Gastroesophageal sphincter (tissue), 3 donors: ENCODE data around the gene INCENP.
"Not testable (repeated sequence)": the region's sequence is repeated elsewhere in the genome, so short reads cannot be mapped to it uniquely, and the experiment has no call there.

ENCODE experiments used
- EP300 ChIP-seq: sonication (generic); formaldehyde crosslinking; IDR thresholded peaks from one replicate; pipeline ENCODE4 v1.6.1; 2017; ENCODE audit warnings: antibody characterized with exemption, mild to moderate bottlenecking
- POLR2A ChIP-seq, 2 donors: fragments of 450-650 bp; IDR thresholded peaks; one replicate each; pipeline ENCODE4 v1.6.1; 2017; ENCODE audit warnings: antibody characterized with exemption in 2 of 2, mild to moderate bottlenecking in 2 of 2, moderate library complexity in 1 of 2
- POLR2AphosphoS5 ChIP-seq: sonication (generic); formaldehyde crosslinking; IDR thresholded peaks from one replicate; pipeline ENCODE4 v1.6.1; 2017; ENCODE audit warnings: antibody characterized with exemption
- TF ChIP-seq, protein P1 (sequence below), 4 experiments: fragments of 200-600 bp in 2 of 4; fragments of 450-650 bp in 2 of 4; sonication (generic) in 1 of 4; IDR thresholded peaks; one replicate each; pipeline ENCODE4 v1.5.1; 2017 to 2019; ENCODE audit warnings: antibody characterized with exemption in 4 of 4, mild to moderate bottlenecking in 2 of 4, moderate library complexity in 2 of 4

DNA sequence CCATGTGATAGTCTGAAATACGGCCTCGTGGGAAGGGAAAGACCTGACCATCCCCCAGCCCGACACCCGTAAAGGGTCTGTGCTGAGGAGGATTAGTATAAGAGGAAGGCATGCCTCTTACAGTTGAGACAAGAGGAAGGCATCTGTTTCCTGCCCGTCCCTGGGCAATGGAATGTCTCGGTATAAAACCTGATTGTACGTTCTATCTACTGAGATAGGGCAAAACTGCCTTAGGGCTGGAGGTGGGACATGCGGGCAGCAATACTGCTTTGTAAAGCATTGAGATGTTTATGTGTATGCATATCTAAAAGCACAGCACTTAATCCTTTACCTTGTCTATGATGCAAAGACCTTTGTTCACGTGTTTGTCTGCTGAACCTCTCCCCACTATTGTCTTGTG is 71.2 kb downstream of the INCENP start:
- TF ChIP-seq, protein P1, sequence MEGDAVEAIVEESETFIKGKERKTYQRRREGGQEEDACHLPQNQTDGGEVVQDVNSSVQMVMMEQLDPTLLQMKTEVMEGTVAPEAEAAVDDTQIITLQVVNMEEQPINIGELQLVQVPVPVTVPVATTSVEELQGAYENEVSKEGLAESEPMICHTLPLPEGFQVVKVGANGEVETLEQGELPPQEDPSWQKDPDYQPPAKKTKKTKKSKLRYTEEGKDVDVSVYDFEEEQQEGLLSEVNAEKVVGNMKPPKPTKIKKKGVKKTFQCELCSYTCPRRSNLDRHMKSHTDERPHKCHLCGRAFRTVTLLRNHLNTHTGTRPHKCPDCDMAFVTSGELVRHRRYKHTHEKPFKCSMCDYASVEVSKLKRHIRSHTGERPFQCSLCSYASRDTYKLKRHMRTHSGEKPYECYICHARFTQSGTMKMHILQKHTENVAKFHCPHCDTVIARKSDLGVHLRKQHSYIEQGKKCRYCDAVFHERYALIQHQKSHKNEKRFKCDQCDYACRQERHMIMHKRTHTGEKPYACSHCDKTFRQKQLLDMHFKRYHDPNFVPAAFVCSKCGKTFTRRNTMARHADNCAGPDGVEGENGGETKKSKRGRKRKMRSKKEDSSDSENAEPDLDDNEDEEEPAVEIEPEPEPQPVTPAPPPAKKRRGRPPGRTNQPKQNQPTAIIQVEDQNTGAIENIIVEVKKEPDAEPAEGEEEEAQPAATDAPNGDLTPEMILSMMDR (IDR thresholded peaks at IDR 0.05): not testable (repeated sequence)
- not testable (repeated sequence) for TF ChIP-seq POLR2AphosphoS5; POLR2A (IDR thresholded peaks at IDR 0.05); EP300
